VCaP (cell line): ENCODE results near the gene KDM4C.

ENCODE experiments used
- H3K27ac ChIP-seq: fragments of 450-650 bp; 2 replicates; pipeline ENCODE4 v1.5.1; 2017
- CTCF ChIP-seq: fragments of 450-650 bp; conservative IDR thresholded peaks from 2 replicates; pipeline ENCODE4 v1.5.1; 2017; ENCODE audit warnings: mild to moderate bottlenecking, moderate library complexity

The KDM4C gene

DNA sequence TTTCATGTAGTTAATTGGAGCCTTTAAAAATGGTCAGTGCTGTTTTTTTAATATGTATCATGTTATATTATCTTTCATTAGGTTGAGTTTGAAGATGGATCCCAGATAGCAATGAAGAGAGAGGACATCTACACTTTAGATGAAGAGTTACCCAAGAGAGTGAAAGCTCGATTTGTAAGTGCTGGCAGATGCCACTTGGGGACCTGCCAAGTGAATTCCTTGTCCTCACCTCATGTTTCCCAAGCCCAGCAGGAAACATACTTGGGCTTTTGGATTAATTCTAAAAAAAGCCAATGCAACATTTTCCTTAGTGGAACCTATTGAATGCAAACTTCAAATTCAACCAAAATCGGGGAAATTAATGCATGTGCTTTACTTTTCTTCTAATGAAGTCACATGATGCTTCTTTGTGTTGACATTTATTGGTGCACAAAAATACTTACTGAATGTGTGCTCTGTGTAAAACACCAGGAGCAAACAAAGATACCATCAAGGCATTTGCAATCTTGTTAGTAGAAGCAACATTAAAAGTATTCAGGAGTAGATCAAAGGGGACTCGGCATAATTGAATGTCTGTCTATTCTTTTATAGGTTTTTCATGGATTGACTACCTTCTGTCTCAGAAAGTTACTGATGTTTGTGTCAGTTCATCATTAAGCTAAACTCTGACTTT, 412.1 kb downstream of the KDM4C start:
- peak overlapping the region; percentile 65 for H3K27ac ChIP-seq
- no peak for TF ChIP-seq CTCF

GRCh38 chr9:7171396-7172153, 413.8 kb downstream of the KDM4C start:
- TF ChIP-seq CTCF = no peak
- H3K27ac ChIP-seq = no peak overlapping the region

DNA sequence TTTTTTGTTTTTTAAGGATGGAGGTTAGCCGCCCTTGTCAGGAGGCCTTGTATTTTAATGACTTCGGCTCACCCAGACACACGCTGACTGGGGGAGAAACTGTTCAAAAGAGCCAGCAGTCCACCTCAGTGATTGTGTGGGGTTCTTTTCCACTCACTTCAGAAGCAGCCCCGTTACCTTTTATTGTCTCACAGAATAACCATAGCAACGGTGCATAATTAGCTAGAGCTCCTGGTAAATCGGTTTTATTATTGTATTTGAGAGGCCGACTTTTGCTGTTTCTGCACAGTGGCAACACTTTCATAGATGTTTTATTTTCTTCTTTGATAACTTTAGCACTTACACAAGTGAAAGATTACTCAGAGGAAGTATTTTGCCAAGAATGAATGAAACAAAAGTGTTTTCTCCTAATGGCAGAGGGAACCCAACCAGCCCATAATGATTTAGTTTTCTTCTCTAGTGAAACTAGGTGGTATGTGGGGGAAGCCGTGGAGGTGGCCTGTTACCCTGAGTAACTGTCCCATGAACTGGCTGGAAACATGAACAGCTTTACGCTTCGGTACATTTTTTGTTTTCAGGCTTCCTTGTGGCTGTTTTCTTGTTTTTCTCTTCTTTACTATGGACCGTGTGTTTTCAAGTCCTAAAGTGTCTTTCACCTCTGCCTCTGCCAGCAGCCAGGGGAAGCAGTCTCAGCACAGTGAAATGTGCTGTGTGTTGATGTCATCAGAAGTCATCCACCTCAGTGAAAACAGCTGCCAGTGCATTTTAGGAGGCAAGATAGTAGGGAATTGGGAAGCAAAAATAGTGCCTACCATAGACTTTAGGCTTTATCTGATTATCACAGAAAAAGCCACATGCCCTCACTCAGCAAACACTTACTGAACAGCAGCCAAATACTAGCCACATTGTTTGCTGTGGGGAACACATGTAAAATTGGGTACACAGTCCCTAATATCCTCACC, 414.7 kb downstream of the KDM4C start:
- no peak for TF ChIP-seq CTCF
- no peak overlapping the region for H3K27ac ChIP-seq

- no peak for TF ChIP-seq CTCF
- H3K27ac ChIP-seq = no peak overlapping the region
Measured at GRCh38 chr9:7173139-7173538, 415.4 kb downstream of the KDM4C start.

GRCh38 chr9:7174301-7174700, 416.5 kb downstream of the KDM4C start:
- H3K27ac ChIP-seq = no peak overlapping the region
- no peak for TF ChIP-seq CTCF

- TF ChIP-seq CTCF = no peak; the same call in 1 of the 2 replicates
- no peak overlapping the region for H3K27ac ChIP-seq
Measured at GRCh38 chr9:7174884-7175283, 417.1 kb downstream of the KDM4C start.

DNA sequence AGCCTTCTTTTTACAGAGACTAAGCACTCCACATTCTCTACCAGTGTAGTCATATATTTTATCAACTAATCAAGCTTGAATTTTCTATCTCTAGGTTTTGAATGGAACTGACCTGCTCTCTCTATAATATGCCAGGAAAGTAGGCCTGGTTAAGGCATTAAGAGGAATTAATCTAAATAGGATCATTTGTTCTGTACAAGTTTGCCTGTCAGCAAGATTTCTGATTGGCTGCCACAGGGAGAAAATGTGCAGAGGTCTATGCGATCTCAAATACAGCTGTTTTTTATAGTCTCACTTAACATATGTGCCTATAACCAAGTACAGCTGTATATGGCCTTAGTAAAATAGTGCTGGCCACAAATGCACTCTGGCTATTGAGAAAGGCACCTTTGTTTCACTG, 418.8 kb downstream of the KDM4C start:
- no peak overlapping the region for H3K27ac ChIP-seq
- no peak for TF ChIP-seq CTCF
